Right lobe of liver (tissue), 4 donors: ENCODE measurements around the gene CLTA.

Source experiments
- CTCF ChIP-seq, 4 donors: fragments of 200-600 bp in 3 of 4; fragments of 450-650 bp in 1 of 4; IDR thresholded peaks; one replicate each; pipeline versions ENCODE4 v1.5.1 to v1.8.0; 2016 to 2022; ENCODE audit warnings: antibody characterized with exemption in 4 of 4, mild to moderate bottlenecking in 2 of 4
- POLR2A ChIP-seq: fragments of 450-650 bp; IDR thresholded peaks from one replicate; pipeline ENCODE4 v1.6.1; 2017; ENCODE audit warnings: antibody characterized with exemption, mild to moderate bottlenecking
- donor health status: DM: no; HTN: no; CAD: no.
- donor health status: DM: no; HTN: no; CAD: no.
- donor health status: DM: no; HTN: yes; CAD: no.

- TF ChIP-seq CTCF (IDR thresholded peaks at IDR 0.05) (no peak), POLR2A (no peak)
These were observed 42.2 kb upstream of the CLTA start for GRCh38 chr9:36148311-36149051.
